Epidermal melanocyte (primary cell): ENCODE data around the gene TEX264.
"Not testable (repeated sequence)": the region's sequence is repeated elsewhere in the genome, so short reads cannot be mapped to it uniquely, and the experiment has no call there.

Experiments used
- DNase-seq: peaks from one replicate; pipeline ENCODE4 v3.0.0; 2011; ENCODE audit warnings: low spot score; ENCODE audit not compliant: insufficient read length

Gene TEX264

GRCh38 chr3:51670823-51671733, at the start of gene TEX264:
TSS of gene TEX264 (plus strand) at chr3:51671252. CDS start at chr3:51674305, 3,053 bp downstream.
- DNase-seq: peak; percentile 89

GRCh38 chr3:51622413-51622812, 48.6 kb upstream of the TEX264 start:
- no peak for DNase-seq

GRCh38 chr3:51622868-51623267, 48.2 kb upstream of the TEX264 start:
- DNase-seq: peak; percentile 55

GRCh38 chr3:51630513-51630912, 40.5 kb upstream of the TEX264 start:
- DNase-seq: no peak

GRCh38 chr3:51637144-51637940, 33.7 kb upstream of the TEX264 start:
- DNase-seq: no peak

GRCh38 chr3:51637941-51638471, 33.0 kb upstream of the TEX264 start:
- peak; percentile 55 for DNase-seq

GRCh38 chr3:51642462-51642861, 28.6 kb upstream of the TEX264 start:
- no peak for DNase-seq

GRCh38 chr3:51646091-51646490, 25.0 kb upstream of the TEX264 start:
- no peak for DNase-seq

- not testable (repeated sequence) for DNase-seq
Measured at GRCh38 chr3:51652103-51652502, 18.9 kb upstream of the TEX264 start.

GRCh38 chr3:51653409-51653808, 17.6 kb upstream of the TEX264 start:
- not testable (repeated sequence) for DNase-seq

GRCh38 chr3:51657234-51657633, 13.8 kb upstream of the TEX264 start:
- no peak for DNase-seq

- DNase-seq: no peak
Measured at GRCh38 chr3:51659942-51660341, 11.1 kb upstream of the TEX264 start.

GRCh38 chr3:51662456-51662855, 8.6 kb upstream of the TEX264 start:
- DNase-seq: no peak

GRCh38 chr3:51668756-51669155, 2.3 kb upstream of the TEX264 start:
- DNase-seq: no peak

GRCh38 chr3:51669241-51670052, 1.6 kb upstream of the TEX264 start:
- peak; percentile 58 for DNase-seq

- no peak for DNase-seq
Measured at GRCh38 chr3:51670053-51670822, 814 bp upstream of the TEX264 start.

GRCh38 chr3:51671734-51672475, 853 bp downstream of the TEX264 start:
- DNase-seq: peak; percentile 59

- DNase-seq: peak; percentile 46
Measured at GRCh38 chr3:51673181-51673801, 2.2 kb downstream of the TEX264 start.
